Activated CD8-positive, alpha-beta T cell treated with anti-CD3 and anti-CD28 coated beads, Interleukin-2, amount 10 ng/mL, durations not matched to agents 7 days and 5 days (primary cell): Measurements from ENCODE around the gene MAPKAP1. TPM values are rescaled to one million over a fixed set of nuclear protein-coding genes. Genes with fewer than 3 reads are reported as not detected.
"Not testable (repeated sequence)": the region's sequence is repeated elsewhere in the genome, so short reads cannot be mapped to it uniquely, and the experiment has no call there.

ENCODE experiments used
- ATAC-seq: fragments of 150-1000 bp; cut with Tn5 transposase; one replicate; pipeline ENCODE4 v1.10.0; 2021; ENCODE audit warnings: moderate library complexity
- CTCF ChIA-PET: fragments of 350-600 bp; sonication (Branson Sonifier 250); formaldehyde crosslinking; loops from one replicate; lab custom pipeline; 2021; ENCODE audit warnings: antibody characterized with exemption; lab: Charles Lee
- POLR2A ChIA-PET: fragments of 350-600 bp; sonication (Branson Sonifier 250); formaldehyde crosslinking; loops from one replicate; lab custom pipeline; 2021; ENCODE audit warnings: antibody characterized with exemption; lab: Charles Lee
- DNase-seq: peaks from one replicate; pipeline ENCODE4 v3.0.0-alpha.2; 2020
- H3K27ac Mint-ChIP-seq: one replicate; pipeline ENCODE4 v1.8.0; 2021; ENCODE audit warnings: mild to moderate bottlenecking, mixed read lengths
- H3K27me3 Mint-ChIP-seq: one replicate; pipeline ENCODE4 v1.8.0; 2021; ENCODE audit warnings: low read depth, mixed read lengths
- H3K36me3 Mint-ChIP-seq: one replicate; pipeline ENCODE4 v1.8.0; 2021; ENCODE audit warnings: low read depth, mixed read lengths
- H3K4me1 Mint-ChIP-seq: one replicate; pipeline ENCODE4 v1.8.0; 2021; ENCODE audit warnings: low read depth, mixed read lengths
- H3K4me3 Mint-ChIP-seq: one replicate; pipeline ENCODE4 v1.8.0; 2021; ENCODE audit warnings: mild to moderate bottlenecking, mixed read lengths
- H3K9me3 Mint-ChIP-seq: one replicate; pipeline ENCODE4 v1.8.0; 2022; ENCODE audit warnings: mixed read lengths; ENCODE audit not compliant: insufficient read depth
- total RNA-seq, 2 experiments: library from RNA; stranded (reverse); gene quantifications; one replicate each; pipeline ENCODE4 v1.2.3, GENCODE V29; 2021

The MAPKAP1 gene
- total RNA-seq, 2 experiments from 2014 or later: 60.4 to 63.9 TPM

- POLR2A ChIA-PET: no interaction called here
- Mint-ChIP-seq H3K4me3 (no peak overlapping the region), H3K4me1 (peaks cover 3% of the 10 kb centered on the region), H3K9me3 (no peaks in the 10 kb centered on the region), H3K27me3 (no peaks in the 10 kb centered on the region), H3K36me3 (peaks cover 6% of the 10 kb centered on the region), H3K27ac (no peak overlapping the region)
- CTCF ChIA-PET: no interaction called here
- ATAC-seq: no peak
- DNase-seq: no peak
Measured at GRCh38 chr9:125591888-125592287, 115.1 kb downstream of the MAPKAP1 start.

- ChIA-PET CTCF (interaction anchor here (1.3 kb wide), 1 partner anchor 16 kb away, joined by 3 read pairs; no protein-coding TSS in a partner anchor), POLR2A (no interaction called here)
- peaks cover 4% of the 10 kb centered on the region for H3K36me3 Mint-ChIP-seq
- no peak overlapping the region for H3K27ac Mint-ChIP-seq
- H3K9me3 Mint-ChIP-seq: no peaks in the 10 kb centered on the region
- DNase-seq (no peak), ATAC-seq (no peak)
- H3K4me3 Mint-ChIP-seq: no peak overlapping the region
- peaks cover 5% of the 10 kb centered on the region for H3K4me1 Mint-ChIP-seq
- no peaks in the 10 kb centered on the region for H3K27me3 Mint-ChIP-seq
Measured at GRCh38 chr9:125591245-125591644, 115.8 kb downstream of the MAPKAP1 start.

- DNase-seq (no peak), ATAC-seq (no peak)
- H3K4me3 Mint-ChIP-seq: no peak overlapping the region
- CTCF ChIA-PET: interaction anchor here (1.7 kb wide), 1 partner anchor 31 kb away, joined by 7 read pairs; no protein-coding TSS in a partner anchor
- H3K4me1 Mint-ChIP-seq: peaks cover 3% of the 10 kb centered on the region
- H3K27ac Mint-ChIP-seq: no peak overlapping the region
- no peaks in the 10 kb centered on the region for H3K9me3 Mint-ChIP-seq
- H3K36me3 Mint-ChIP-seq: peaks cover 2% of the 10 kb centered on the region
- POLR2A ChIA-PET: no interaction called here
- no peaks in the 10 kb centered on the region for H3K27me3 Mint-ChIP-seq
Measured at GRCh38 chr9:125589287-125589686, 117.7 kb downstream of the MAPKAP1 start.

GRCh38 chr9:125587819-125588460 lies 119.1 kb downstream of the MAPKAP1 start:
- DNase-seq (no peak), ATAC-seq (no peak)
- ChIA-PET CTCF (no interaction called here), POLR2A (no interaction called here)
- H3K9me3 Mint-ChIP-seq: no peaks in the 10 kb centered on the region
- peaks cover 3% of the 10 kb centered on the region for H3K4me1 Mint-ChIP-seq
- H3K27me3 Mint-ChIP-seq: no peaks in the 10 kb centered on the region
- peaks cover 5% of the 10 kb centered on the region for H3K36me3 Mint-ChIP-seq
- H3K4me3 Mint-ChIP-seq: no peak overlapping the region
- no peak overlapping the region for H3K27ac Mint-ChIP-seq

GRCh38 chr9:125586172-125586511 lies 120.9 kb downstream of the MAPKAP1 start:
- ChIA-PET CTCF (no interaction called here), POLR2A (no interaction called here)
- H3K27ac Mint-ChIP-seq: no peak overlapping the region
- no peaks in the 10 kb centered on the region for H3K9me3 Mint-ChIP-seq
- no peak overlapping the region for H3K4me3 Mint-ChIP-seq
- H3K27me3 Mint-ChIP-seq: no peaks in the 10 kb centered on the region
- peaks cover 13% of the 10 kb centered on the region for H3K36me3 Mint-ChIP-seq
- DNase-seq: no peak
- peaks cover 3% of the 10 kb centered on the region for H3K4me1 Mint-ChIP-seq
- no peak for ATAC-seq

- Mint-ChIP-seq H3K36me3 (peaks cover 17% of the 10 kb centered on the region), H3K27me3 (no peaks in the 10 kb centered on the region), H3K4me1 (peaks cover 3% of the 10 kb centered on the region), H3K4me3 (no peak overlapping the region), H3K9me3 (no peaks in the 10 kb centered on the region), H3K27ac (no peak overlapping the region)
- DNase-seq: no peak
- ChIA-PET CTCF (no interaction called here), POLR2A (no interaction called here)
- ATAC-seq: no peak
Measured at GRCh38 chr9:125585503-125586171, 121.4 kb downstream of the MAPKAP1 start.

GRCh38 chr9:125580701-125581286 lies 126.2 kb downstream of the MAPKAP1 start:
- Mint-ChIP-seq H3K36me3 (peaks cover 41% of the 10 kb centered on the region), H3K27me3 (no peaks in the 10 kb centered on the region), H3K27ac (no peak overlapping the region), H3K9me3 (peaks cover 6% of the 10 kb centered on the region), H3K4me1 (no peaks in the 10 kb centered on the region), H3K4me3 (no peak overlapping the region)
- POLR2A ChIA-PET: no interaction called here
- CTCF ChIA-PET: interaction anchor here (1.5 kb wide), 1 partner anchor 14 kb away, joined by 3 read pairs; no protein-coding TSS in a partner anchor
- ATAC-seq: no peak
- DNase-seq: no peak

GRCh38 chr9:125579030-125579932 lies 127.7 kb downstream of the MAPKAP1 start:
- Mint-ChIP-seq H3K27me3 (no peaks in the 10 kb centered on the region), H3K9me3 (peaks cover 7% of the 10 kb centered on the region), H3K36me3 (peaks cover 47% of the 10 kb centered on the region), H3K27ac (no peak overlapping the region), H3K4me1 (no peaks in the 10 kb centered on the region), H3K4me3 (no peak overlapping the region)
- DNase-seq (no peak), ATAC-seq (no peak)
- POLR2A ChIA-PET: no interaction called here
- CTCF ChIA-PET: no interaction called here

- H3K4me3 Mint-ChIP-seq: no peak overlapping the region
- no peak overlapping the region for H3K27ac Mint-ChIP-seq
- ATAC-seq (no peak), DNase-seq (no peak)
- peaks cover 31% of the 10 kb centered on the region for H3K9me3 Mint-ChIP-seq
- no peaks in the 10 kb centered on the region for H3K27me3 Mint-ChIP-seq
- H3K4me1 Mint-ChIP-seq: no peaks in the 10 kb centered on the region
- peaks cover 51% of the 10 kb centered on the region for H3K36me3 Mint-ChIP-seq
- CTCF ChIA-PET: interaction anchor here (1.2 kb wide), 1 partner anchor 16 kb away, joined by 5 read pairs; no protein-coding TSS in a partner anchor
- POLR2A ChIA-PET: no interaction called here
Measured at GRCh38 chr9:125574126-125574877, 132.7 kb downstream of the MAPKAP1 start.

GRCh38 chr9:125572461-125572860 lies 134.5 kb downstream of the MAPKAP1 start:
- H3K27ac Mint-ChIP-seq, H3K4me3 Mint-ChIP-seq, ATAC-seq, H3K27me3 Mint-ChIP-seq, H3K4me1 Mint-ChIP-seq, POLR2A ChIA-PET, DNase-seq: not testable (repeated sequence)
- CTCF ChIA-PET: interaction anchor here (1.3 kb wide), 1 partner anchor 14 kb away, joined by 3 read pairs; no protein-coding TSS in a partner anchor
- peaks cover 50% of the 10 kb centered on the region for H3K36me3 Mint-ChIP-seq
- H3K9me3 Mint-ChIP-seq: peaks cover 31% of the 10 kb centered on the region

- POLR2A ChIA-PET, H3K27me3 Mint-ChIP-seq, H3K4me1 Mint-ChIP-seq, H3K4me3 Mint-ChIP-seq, DNase-seq, ATAC-seq, H3K27ac Mint-ChIP-seq: not testable (repeated sequence)
- Mint-ChIP-seq H3K9me3 (peaks cover 31% of the 10 kb centered on the region), H3K36me3 (peaks cover 50% of the 10 kb centered on the region)
- CTCF ChIA-PET: interaction anchor here (1.3 kb wide), 1 partner anchor 13 kb away, joined by 3 read pairs; no protein-coding TSS in a partner anchor
Measured at GRCh38 chr9:125571824-125572223, 135.2 kb downstream of the MAPKAP1 start.
